Duodenal mucosa (tissue), 2 donors: Measurements from ENCODE around the gene CCDC7.
"Not testable (repeated sequence)": the region's sequence is repeated elsewhere in the genome, so short reads cannot be mapped to it uniquely, and the experiment has no call there.

ENCODE experiments used
- H3K27ac ChIP-seq: one replicate; pipeline ENCODE4 v1.7.0; 2013; ENCODE audit warnings: low read depth, low read length
- H3K27me3 ChIP-seq, 2 donors: one replicate each; pipeline ENCODE4 v1.7.0; 2013; ENCODE audit warnings: low read length in 2 of 2, control low read depth in 1 of 2; ENCODE audit not compliant: insufficient read depth in 2 of 2, control insufficient read depth in 1 of 2
- H3K36me3 ChIP-seq, 2 donors: one replicate each; pipeline ENCODE4 v1.7.0; 2013; ENCODE audit warnings: low read length in 2 of 2, control low read depth in 1 of 2; ENCODE audit not compliant: insufficient read depth in 2 of 2, control insufficient read depth in 1 of 2
- H3K4me1 ChIP-seq, 2 donors: one replicate each; pipeline ENCODE4 v1.7.0; 2013; ENCODE audit warnings: low read length in 2 of 2, control low read depth in 1 of 2; ENCODE audit not compliant: insufficient read depth in 2 of 2, control insufficient read depth in 1 of 2
- H3K4me3 ChIP-seq, 2 donors: one replicate each; pipeline ENCODE4 v1.7.0; 2013; ENCODE audit warnings: low read length in 2 of 2, low read depth in 1 of 2
- H3K9ac ChIP-seq, 2 donors: one replicate each; pipeline ENCODE4 v1.7.0; 2013; ENCODE audit warnings: low read length in 2 of 2, low read depth in 1 of 2
- H3K9me3 ChIP-seq, 2 donors: one replicate each; pipeline ENCODE4 v1.7.0; 2013; ENCODE audit warnings: low read length in 2 of 2, control low read depth in 1 of 2; ENCODE audit not compliant: control insufficient read depth in 1 of 2

Gene CCDC7

GRCh38 chr10:32684291-32684690, 238.4 kb downstream of the CCDC7 start:
- H3K27me3 ChIP-seq = no peaks in the 10 kb centered on the region
- no peak overlapping the region for H3K27ac ChIP-seq
- no peaks in the 10 kb centered on the region for H3K36me3 ChIP-seq
- H3K4me3 ChIP-seq = no peak overlapping the region
- H3K9me3 ChIP-seq = no peaks in the 10 kb centered on the region
- no peak overlapping the region for H3K9ac ChIP-seq
- no peaks in the 10 kb centered on the region for H3K4me1 ChIP-seq

GRCh38 chr10:32687116-32687515, 241.2 kb downstream of the CCDC7 start:
- H3K27ac ChIP-seq = no peak overlapping the region
- H3K9ac ChIP-seq = no peak overlapping the region

GRCh38 chr10:32687546-32687945, 241.6 kb downstream of the CCDC7 start:
- Histone ChIP-seq H3K9me3 (no peaks in the 10 kb centered on the region), H3K36me3 (no peaks in the 10 kb centered on the region), H3K9ac (no peak overlapping the region), H3K4me3 (no peak overlapping the region), H3K4me1 (no peaks in the 10 kb centered on the region), H3K27ac (no peak overlapping the region), H3K27me3 (no peaks in the 10 kb centered on the region)

More at GRCh38 chr10:32687116-32687515, 241.2 kb downstream of the CCDC7 start:
- Histone ChIP-seq H3K36me3 (no peaks in the 10 kb centered on the region), H3K9me3 (no peaks in the 10 kb centered on the region), H3K4me3 (no peak overlapping the region), H3K27me3 (no peaks in the 10 kb centered on the region), H3K4me1 (no peaks in the 10 kb centered on the region)

GRCh38 chr10:32692174-32692573, 246.2 kb downstream of the CCDC7 start:
- no peaks in the 10 kb centered on the region for H3K36me3 ChIP-seq
- H3K9me3 ChIP-seq = peaks cover 3 to 6% of the 10 kb centered on the region in 2 donors
- no peak overlapping the region for H3K4me3 ChIP-seq
- H3K27me3 ChIP-seq = no peaks in the 10 kb centered on the region
- H3K27ac ChIP-seq = no peak overlapping the region
- no peak overlapping the region for H3K9ac ChIP-seq
- H3K4me1 ChIP-seq = no peaks in the 10 kb centered on the region

GRCh38 chr10:32693441-32693979, 247.6 kb downstream of the CCDC7 start:
- Histone ChIP-seq H3K36me3 (no peaks in the 10 kb centered on the region), H3K9ac (no peak overlapping the region), H3K9me3 (peaks cover 4 to 9% of the 10 kb centered on the region in 2 donors), H3K27me3 (no peaks in the 10 kb centered on the region), H3K4me1 (no peaks in the 10 kb centered on the region), H3K4me3 (no peak overlapping the region), H3K27ac (no peak overlapping the region)

GRCh38 chr10:32699683-32700082, 253.7 kb downstream of the CCDC7 start:
- H3K27ac ChIP-seq, H3K4me1 ChIP-seq, H3K9me3 ChIP-seq, H3K36me3 ChIP-seq, H3K9ac ChIP-seq, H3K4me3 ChIP-seq, H3K27me3 ChIP-seq: not testable (repeated sequence)

GRCh38 chr10:32713560-32713959, 267.6 kb downstream of the CCDC7 start:
- Histone ChIP-seq H3K27ac (no peak overlapping the region), H3K4me1 (no peaks in the 10 kb centered on the region), H3K27me3 (no peaks in the 10 kb centered on the region), H3K9ac (no peak overlapping the region), H3K36me3 (no peaks in the 10 kb centered on the region), H3K4me3 (no peak overlapping the region), H3K9me3 (peaks cover 9 to 10% of the 10 kb centered on the region in 2 donors)

GRCh38 chr10:32731527-32731926, 285.6 kb downstream of the CCDC7 start:
- Histone ChIP-seq H3K36me3 (no peaks in the 10 kb centered on the region), H3K9me3 (no peaks in the 10 kb centered on the region), H3K4me1 (no peaks in the 10 kb centered on the region), H3K9ac (no peak overlapping the region), H3K27ac (no peak overlapping the region), H3K4me3 (no peak overlapping the region), H3K27me3 (no peaks in the 10 kb centered on the region)

GRCh38 chr10:32738958-32739357, 293.0 kb downstream of the CCDC7 start:
- no peak overlapping the region for H3K27ac ChIP-seq
- no peaks in the 10 kb centered on the region for H3K9me3 ChIP-seq
- no peak overlapping the region for H3K4me3 ChIP-seq
- no peaks in the 10 kb centered on the region for H3K36me3 ChIP-seq
- no peaks in the 10 kb centered on the region for H3K4me1 ChIP-seq
- no peak overlapping the region for H3K9ac ChIP-seq
- no peaks in the 10 kb centered on the region for H3K27me3 ChIP-seq

GRCh38 chr10:32744321-32744720, 298.4 kb downstream of the CCDC7 start:
- Histone ChIP-seq H3K9ac (no peak overlapping the region), H3K4me3 (no peak overlapping the region), H3K27ac (no peak overlapping the region), H3K9me3 (no peaks in the 10 kb centered on the region), H3K36me3 (no peaks in the 10 kb centered on the region), H3K4me1 (no peaks in the 10 kb centered on the region), H3K27me3 (no peaks in the 10 kb centered on the region)

GRCh38 chr10:32746869-32747268, 300.9 kb downstream of the CCDC7 start:
- H3K4me1 ChIP-seq = no peaks in the 10 kb centered on the region
- no peaks in the 10 kb centered on the region for H3K9me3 ChIP-seq
- no peaks in the 10 kb centered on the region for H3K27me3 ChIP-seq
- no peak overlapping the region for H3K4me3 ChIP-seq
- no peak overlapping the region for H3K9ac ChIP-seq
- no peaks in the 10 kb centered on the region for H3K36me3 ChIP-seq
- H3K27ac ChIP-seq = no peak overlapping the region
